GM18502 (cell line): Measurements from ENCODE around the gene MIPEP.

Experiments
- ATAC-seq: cut with Tn5 transposase; IDR thresholded peaks from one replicate; pipeline ENCODE4 v1.9.1; 2021; ENCODE audit warnings: mild to moderate bottlenecking; ENCODE audit not compliant: unreplicated experiment, poor library complexity

The MIPEP gene

DNA sequence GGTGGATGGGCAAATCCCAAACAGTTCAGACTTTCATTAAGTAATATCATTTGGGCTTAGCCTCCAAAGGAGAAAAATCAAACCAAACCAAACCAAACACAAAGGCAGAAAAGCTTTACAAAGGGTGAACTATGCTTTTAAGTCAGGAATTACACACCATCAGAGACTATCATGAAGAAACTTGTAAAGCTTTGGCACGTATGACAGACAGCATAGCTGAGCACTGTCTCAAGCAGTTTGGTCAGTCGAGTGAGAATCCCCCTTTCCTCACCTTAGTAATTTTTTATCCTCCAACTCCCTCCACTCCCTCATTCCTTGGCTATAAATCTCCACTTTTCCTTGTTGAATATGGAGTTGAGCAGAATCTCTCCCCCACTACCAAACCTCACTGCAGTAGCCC, 72.1 kb downstream of the MIPEP start:
- no peak for ATAC-seq

DNA sequence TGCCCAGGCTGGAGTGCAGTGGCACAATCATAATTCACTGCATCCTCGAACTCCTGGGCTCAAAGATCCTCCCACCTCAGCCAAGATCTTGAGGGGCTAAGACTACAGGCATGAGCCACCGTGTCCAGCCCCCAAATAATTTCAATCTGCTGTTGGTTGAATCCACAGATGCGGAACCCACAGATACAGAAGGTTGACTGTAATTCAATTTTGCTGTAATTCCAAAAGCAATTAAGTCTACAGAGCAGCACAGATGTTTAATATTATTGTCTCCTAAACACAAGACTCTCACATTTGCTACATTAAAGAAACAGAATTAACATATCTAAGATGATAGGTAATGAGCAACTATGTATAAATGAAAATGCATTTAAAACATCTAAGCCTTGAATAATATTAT, 75.6 kb downstream of the MIPEP start:
- no peak for ATAC-seq

DNA sequence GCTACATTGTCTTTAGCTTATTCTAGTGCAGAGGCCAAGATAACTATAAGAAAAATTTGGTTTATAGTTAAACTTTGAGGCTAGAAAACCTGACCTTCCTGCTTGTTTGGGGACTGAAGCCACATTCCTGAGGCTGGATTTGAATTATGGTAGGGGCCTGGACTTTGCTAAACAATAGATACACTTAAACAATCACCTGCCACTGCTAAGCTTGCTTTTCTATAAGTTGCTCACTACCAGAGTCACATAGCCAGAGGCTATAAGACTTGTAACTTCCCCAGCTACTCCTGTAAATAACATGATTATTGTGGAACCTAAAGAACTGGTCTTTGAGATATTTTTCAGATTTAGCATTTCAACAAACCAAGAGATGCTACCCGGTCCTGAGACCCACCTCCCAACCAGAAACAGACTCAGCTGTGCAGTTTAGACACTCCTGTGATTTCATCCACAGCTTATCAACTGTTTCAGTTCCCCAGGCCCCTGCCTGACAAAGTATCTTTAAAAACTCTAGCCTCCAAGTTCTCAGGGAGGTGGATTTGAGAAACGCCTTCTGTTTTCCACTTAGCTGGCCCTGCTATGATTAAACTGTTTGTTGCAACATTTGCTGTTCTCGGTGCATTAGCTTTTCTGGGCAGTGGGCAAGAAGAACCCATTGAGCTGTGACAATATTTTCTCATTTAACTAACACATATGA, 77.7 kb downstream of the MIPEP start:
- no peak for ATAC-seq

DNA sequence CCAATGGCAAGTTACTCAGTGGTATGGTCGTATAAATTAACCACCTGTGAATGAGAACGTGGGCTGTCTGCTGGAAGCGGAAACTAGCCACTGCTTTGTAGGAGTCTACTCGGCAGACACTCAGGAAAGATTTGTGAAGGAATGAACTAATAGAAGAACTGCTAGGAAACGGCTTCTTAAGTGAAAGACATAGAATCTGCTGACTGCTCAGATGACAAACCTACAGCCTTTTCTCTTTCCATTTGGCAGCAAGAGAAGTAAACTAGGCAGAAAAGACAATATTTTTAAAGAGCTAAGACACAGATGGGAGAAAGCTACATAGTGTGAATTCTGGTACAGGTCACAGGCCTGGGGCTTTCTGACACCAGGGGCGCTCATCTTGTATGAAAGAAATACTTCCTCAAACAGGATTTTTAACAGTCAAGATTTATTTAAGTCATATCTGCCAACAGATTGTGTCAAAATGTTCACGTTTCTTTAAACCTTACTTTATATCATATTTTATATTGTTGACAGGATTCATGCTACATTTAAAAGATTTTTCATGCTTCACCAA, 78.4 kb downstream of the MIPEP start:
- peak; percentile 42 for ATAC-seq

DNA sequence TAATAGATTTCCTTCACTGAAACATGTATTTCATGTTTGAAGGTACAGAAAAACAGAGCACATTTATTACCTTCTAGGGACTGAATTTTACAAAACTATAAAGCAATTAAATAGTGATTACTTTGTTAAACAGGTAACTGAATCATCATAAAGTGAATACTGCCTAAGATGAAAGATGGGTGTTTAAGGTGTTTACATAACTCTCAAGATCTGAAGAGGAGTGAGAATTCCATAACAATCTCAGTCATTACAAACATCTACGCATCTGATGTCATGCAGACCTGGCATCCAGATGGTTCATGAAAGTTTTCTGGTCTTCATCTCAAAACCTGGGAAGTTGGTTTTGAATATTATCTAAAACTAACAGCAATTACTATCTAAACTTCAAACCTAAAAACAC, 80.4 kb downstream of the MIPEP start:
- no peak for ATAC-seq

DNA sequence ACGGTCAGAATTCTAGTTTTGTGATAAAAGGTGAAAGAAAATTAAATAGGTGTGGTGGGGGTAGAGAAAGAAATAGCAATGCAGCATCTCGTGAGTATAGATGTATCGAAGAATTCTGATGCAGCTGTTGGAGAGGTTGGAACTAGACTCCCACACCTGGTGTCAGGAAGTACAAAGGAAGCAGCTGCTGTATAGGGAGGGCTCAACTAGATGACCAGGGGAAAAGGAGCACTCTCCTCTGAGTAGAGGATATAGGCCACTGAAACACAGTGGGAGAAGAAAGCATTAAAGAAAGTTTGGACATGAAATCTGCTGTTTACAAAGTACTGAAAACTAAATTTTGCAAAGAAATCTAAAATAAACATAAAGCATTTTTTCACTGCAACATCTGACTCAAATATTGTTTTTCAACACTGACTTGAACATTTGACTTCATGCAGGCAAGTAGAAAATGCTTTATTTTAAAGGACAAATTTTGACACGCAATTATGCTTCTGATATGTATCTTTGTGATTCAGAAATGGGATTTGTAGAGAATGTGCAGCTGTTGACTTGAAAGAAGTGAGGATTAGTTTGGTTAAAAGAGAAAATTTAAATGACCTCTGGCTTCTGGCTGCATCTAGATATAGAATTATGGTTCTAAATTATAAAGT, 82.2 kb downstream of the MIPEP start:
- ATAC-seq: peak; percentile 41

DNA sequence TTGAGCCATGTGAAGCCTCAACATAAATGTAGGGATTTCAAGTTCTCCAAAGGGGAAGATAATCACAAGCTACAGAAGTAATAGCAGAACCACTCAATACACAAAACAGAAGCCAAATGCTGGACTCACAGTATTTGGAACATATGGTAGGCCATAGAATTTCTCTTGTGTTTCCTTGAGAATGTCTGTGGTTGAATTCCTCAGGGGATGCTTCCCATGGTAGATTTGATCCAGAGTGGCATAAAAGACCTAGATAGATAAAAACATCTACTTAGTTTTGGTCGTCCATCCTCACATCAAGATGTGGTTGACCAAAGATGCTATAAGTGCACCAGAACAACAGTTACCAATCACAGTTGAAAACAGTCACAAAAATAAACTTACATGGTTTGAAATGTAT, 83.4 kb downstream of the MIPEP start:
- no peak for ATAC-seq

DNA sequence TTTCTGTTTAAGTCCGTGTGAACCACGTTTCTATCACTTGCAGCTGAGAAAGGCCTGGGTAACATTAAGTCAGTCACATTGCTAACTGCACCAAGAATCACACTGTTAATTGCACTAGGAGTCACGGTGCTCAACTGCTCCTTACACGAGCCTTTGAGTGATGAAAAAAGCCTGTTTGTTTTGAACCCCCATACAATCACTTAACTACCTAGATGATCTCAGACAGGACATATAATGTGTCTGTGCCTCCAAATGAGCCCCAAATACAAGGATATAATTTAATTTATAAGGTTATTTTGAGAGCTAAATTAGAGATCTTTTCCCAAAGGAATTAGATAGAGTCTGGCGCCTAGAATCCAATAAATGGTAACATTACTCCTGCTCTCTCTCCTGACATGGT, 84.1 kb downstream of the MIPEP start:
- ATAC-seq: no peak

DNA sequence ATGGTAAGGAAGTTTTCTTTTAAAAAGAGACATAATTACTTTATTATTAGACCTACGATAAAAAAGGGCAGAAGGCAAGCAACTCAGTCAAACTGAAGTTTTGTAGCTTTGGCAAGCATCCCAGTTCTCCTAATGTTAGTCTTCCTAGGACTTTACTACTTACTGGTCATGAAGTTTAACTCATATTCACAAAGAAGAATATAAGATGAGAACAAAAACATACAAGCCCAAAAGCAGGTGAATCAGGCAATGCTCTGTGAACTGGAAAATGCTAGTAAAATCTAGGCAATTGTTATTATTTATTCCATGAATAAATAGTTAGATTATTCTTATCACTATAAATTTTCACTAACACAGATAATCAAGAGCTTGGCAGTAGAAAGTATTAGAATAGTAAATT, 85.0 kb downstream of the MIPEP start:
- ATAC-seq: no peak

DNA sequence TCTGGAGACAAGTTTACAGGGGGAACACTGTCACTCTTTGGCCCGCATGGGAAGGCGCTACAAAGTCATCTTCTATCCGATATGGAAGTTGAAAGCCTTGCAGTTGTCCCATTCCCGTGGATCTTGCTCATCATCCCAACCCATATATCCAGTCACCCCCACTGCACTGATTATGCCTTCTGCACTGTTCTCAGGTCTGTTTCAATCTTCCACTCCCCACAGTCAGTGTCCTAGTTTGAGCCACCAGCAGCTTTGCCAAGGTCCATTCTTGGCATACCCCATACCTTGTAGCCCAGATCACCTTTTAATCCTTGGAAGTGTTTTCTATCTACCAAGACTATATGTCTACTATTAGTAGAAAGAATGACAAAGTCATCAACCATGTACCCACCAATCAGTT, 88.1 kb downstream of the MIPEP start:
- no peak for ATAC-seq

DNA sequence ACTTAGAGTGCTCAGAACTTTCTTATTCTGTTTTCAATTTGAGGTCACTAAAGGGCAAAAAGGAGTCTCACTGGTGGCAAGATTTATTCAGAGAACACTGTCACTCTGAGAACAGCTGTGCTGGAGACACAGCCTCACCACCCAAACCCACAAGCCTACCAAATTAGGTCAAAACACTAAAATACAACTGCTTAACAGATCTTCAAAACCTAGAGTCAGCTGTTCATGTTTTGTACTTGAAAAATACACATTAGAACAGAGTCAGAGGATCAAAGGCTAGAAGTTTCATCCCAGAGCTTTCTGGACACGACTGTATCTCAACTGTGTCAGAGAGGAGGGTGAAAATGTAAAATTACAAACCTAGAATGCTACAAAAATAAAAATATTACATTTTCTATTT, 89.3 kb downstream of the MIPEP start:
- peak; percentile 92 for ATAC-seq

DNA sequence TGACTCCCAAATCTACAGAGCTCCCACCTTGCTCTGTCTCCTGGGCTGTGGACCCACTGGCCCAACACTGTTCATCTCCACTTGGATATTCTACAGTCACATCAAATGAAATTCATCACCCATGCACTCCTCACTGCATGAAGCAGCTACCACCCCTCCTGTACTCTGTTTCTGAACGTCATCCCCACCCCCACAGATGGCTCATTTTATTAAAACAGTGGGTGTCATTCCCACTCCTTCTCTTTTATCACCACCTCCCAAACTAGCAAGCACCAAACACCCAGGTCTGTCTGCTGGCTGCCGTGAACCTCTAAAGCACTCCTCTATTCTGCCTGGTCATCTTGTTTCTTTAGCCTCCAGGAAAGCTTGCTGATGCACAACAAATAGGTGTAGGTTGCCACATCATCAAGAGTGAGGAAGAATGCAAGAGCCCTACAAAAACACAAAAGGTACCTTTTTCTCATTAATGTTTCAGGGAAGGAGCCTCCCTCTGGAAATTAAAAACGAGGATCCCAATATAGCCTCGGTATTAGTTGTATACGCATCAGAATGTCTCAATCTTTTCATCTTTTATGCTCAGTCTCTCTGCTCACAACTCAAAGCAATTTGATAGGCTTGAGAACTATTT, 91.8 kb downstream of the MIPEP start:
- no peak for ATAC-seq

DNA sequence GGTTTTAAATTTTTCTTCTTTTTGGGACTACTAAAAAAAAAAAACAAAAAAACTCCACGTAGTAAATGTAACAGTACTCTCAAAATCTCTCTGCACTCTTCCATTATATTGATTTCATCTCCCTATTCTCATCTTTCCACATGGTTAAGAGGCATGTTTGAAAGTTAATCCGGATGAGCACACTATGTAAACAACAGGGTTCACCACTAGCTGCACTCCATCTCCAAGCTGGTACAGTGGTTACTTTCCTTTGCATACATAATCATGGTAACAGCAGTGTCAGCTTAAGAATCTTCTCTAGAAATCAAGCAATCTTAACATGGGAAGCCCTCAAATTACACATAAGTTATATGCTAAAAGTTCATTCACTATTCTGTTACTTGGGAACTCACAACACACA, 92.6 kb downstream of the MIPEP start:
- ATAC-seq: no peak

DNA sequence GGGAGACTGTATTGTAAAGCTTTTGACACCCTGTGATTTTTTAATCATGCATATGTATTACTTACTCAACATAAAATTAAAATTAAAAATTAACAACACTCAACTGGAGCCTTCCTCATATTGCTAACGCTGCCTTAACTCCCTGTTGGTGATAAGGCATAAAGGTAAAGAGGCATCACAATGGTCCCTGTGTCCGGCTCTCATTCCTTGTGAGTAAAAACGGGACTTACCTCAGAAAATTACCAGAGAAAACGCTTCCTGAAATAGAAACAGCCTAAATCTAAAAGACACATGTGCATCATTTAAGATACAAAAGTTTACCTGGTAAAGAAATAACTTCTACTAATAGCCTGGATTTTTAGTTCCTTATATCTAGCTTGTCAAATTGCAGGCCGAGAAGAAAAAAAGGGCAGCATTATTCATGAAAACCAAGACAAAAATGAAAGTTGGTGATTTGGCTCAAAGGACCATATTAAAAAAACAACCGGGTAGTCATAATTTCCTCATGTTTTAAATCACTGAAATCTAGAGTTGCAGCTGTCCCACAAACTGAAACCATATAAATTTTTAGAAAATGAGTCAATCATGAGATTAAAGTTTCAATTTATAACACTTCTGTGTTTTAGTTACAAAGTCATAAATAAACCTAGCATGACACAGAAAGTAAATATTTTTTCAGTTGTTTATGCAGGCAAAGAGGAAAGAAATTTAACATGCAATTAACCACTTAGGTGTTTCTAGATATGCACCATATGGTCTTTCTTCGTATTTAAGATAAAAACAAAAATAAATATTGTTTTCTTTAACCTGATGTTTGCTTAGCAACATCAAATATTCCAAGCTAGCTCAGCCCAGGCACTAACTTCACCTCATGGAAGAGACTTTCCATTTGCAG, 94.7 kb downstream of the MIPEP start:
- peak; percentile 66 for ATAC-seq

DNA sequence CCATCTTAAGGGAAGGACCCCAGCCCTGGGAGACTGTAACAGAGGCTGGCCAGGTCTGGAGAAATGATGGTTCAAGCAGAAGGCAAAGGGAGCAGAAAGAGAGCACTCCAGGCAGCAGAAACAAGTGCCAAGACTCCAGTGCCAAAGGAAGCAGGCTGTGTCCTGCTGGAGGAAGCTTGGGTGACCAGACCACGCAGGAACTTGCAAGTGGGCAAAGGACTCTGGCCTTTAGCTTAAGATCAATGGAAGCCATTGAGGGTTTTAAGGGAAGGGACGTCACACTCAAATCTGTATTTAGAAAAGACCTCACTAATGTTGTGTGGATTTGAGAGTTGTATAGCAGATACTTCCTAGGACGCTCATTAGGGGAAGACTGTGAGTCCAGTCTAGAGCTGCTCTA, 95.5 kb downstream of the MIPEP start:
- ATAC-seq: no peak

DNA sequence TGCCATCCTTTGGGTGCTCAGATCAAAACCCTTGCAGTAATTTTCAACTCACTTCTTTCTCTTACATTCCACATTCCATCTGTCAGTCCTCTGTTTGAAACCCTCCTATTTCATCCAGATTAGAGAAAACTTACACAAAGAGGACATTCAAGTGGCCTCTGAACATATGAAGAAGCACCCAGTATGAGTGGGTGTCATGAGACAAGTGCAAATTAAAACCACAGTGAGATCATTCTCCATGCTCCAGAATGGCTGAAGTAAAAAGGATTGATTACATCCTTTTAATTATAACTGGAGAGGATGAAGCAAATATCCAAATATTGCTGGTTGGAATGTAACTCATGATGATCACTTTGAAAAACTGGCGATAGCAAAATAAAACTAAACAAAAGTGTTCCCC, 96.5 kb downstream of the MIPEP start:
- ATAC-seq: no peak

DNA sequence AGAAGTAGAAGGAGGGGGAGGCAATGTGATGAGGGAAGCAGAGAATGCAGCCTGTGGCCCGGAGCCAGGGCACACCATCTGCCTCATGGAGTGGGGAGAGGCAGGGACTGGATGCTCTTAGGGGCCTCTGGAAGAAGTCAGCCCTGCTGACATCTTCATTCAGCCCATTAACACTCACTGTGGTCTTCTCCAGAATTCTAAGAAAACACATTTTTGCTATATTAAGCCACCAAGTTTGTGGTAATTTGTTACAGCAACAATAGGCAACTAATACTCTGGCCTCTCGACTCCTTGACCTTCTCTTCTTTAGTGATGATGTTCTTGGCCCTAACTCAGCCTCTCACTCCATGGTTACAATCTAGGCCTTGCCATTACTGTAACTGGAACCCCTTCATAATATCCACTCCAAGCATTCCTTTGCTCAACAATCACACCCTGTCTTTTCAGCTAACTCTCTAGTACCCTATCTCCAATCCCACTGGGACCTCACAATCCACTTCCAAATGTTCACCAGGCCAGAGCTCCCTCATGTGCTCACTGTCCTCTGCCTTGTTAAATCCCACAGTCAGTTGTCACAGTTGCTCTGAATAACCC, 98.5 kb downstream of the MIPEP start:
- no peak for ATAC-seq

DNA sequence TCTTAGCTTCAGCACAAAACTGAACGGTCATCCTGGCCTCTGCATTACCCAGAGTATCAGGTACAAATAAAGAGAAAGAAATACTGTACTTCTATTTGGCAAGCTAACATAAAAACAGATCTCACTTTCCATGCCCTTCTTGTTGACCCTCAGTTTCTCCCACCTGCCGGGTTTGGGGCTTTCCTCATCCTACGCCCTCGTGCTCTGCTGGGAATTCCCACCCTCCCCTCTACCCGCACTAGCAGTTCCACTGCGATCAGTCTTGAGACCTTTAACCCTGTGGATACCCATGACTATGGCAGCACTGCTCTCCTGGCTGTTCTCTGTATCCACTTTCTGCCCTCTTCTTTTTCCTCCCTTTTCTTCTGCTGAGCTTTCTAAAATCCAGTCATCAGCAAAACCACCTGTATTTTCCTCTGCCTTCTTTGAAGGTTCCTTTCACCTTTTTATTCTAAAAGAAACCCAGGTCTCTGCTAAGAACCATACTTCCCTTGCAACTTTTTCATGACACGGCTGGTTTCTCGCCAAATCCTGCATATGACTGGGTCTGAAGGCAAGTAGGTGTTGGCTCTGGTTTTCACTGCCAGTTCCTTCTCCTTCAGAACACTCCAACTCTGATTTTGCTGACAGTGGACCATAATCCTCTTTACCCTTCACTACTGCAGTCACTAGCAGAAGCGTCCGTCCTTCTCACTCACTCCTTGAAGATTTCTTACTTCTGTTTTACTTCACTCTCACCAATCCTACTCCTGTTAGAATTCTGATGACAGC, 99.4 kb downstream of the MIPEP start:
- no peak for ATAC-seq

DNA sequence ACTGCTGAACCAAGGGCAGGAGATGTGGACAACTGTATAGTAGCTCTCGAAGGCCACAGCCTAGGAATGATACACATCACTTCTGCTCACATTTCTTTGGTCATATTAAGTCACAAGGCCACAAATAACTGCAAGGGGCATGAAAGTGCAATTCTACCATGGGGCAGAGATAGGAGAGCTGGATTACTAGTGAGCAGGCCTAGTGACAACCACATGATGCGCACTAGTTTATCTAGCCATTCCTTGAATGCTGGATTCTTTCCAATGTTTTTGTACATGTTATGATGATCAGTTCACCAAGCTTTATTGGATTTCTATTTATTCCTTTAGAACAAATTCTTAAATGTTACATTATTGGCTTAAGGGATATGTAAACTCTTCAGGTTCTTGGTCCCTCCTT, 100.7 kb downstream of the MIPEP start:
- no peak for ATAC-seq
